Measurements from ENCODE around the gene JMJD1C. TPM values are rescaled to one million over a fixed set of nuclear protein-coding genes. Genes with fewer than 3 reads are reported as not detected.

Gene JMJD1C
- total and polyA plus RNA-seq, 12 donors: 14.4 to 70.4 (median 39.2) TPM

DNA sequence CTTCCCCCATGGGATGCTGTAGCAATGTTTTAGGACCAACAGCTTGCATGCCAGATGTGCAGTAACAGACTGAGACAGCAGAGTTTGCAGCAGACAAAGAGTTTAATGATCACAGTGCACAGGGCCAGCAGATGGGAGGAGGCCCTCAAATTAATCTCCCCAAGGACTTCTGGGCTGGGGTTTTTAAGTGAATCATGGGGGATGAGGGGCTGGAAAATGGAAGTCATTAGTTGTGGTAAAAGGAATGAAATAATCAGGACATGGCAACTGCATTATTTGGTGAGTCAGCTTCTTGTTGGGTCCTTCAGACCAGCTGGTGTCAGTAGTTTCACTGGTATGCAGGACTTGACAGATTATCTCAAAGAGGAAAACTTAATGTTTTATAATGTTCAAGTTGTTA lies 345.2 kb downstream of the JMJD1C start:
- Histone ChIP-seq H3K27ac (peak overlapping the region in 5 of 10 donors; percentile 44 to 58 (median 53)), H3K9me3 (no peaks in the 10 kb centered on the region), H3K4me3 (no peak overlapping the region), H3K27me3 (no peaks in the 10 kb centered on the region), H3K36me3 (no peaks in the 10 kb centered on the region), H3K4me1 (peaks cover 3 to 19% (median 15%) of the 10 kb centered on the region in 9 donors)
- TF ChIP-seq, protein P1, sequence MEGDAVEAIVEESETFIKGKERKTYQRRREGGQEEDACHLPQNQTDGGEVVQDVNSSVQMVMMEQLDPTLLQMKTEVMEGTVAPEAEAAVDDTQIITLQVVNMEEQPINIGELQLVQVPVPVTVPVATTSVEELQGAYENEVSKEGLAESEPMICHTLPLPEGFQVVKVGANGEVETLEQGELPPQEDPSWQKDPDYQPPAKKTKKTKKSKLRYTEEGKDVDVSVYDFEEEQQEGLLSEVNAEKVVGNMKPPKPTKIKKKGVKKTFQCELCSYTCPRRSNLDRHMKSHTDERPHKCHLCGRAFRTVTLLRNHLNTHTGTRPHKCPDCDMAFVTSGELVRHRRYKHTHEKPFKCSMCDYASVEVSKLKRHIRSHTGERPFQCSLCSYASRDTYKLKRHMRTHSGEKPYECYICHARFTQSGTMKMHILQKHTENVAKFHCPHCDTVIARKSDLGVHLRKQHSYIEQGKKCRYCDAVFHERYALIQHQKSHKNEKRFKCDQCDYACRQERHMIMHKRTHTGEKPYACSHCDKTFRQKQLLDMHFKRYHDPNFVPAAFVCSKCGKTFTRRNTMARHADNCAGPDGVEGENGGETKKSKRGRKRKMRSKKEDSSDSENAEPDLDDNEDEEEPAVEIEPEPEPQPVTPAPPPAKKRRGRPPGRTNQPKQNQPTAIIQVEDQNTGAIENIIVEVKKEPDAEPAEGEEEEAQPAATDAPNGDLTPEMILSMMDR (IDR thresholded peaks at IDR 0.05): no peak
- intact Hi-C loops (cut with DNase I): loop anchor here in 1 of 10 donors (1.0 kb wide), 1 partner anchor 10 kb away; no protein-coding TSS in a partner anchor
- peak in 1 of 2 donors; percentile 15 for DNase-seq
- peak in 6 of 8 donors; percentile 20 to 76 (median 40) for ATAC-seq

DNA sequence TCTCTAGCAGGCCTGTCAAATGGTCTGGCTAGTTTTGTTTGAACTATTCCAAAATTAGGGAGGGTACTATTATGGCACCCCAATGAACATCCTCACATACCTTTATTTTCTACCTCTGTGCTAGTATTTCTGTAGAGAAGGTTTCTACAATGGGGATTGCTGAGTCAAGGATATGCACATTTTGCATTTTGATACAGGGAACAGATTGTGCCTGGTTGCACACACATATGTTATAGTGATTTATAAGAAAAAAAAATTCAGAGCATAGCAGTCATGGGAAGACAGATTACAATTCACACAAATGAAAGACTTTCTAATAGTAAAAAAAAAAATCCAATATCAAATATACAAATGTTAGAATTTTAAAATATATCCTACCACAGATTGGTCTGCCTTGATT lies 346.7 kb downstream of the JMJD1C start:
- H3K4me3 ChIP-seq: no peak overlapping the region
- TF ChIP-seq, protein P1 (IDR thresholded peaks at IDR 0.05): no peak
- H3K36me3 ChIP-seq: no peaks in the 10 kb centered on the region
- H3K27me3 ChIP-seq: no peaks in the 10 kb centered on the region
- ATAC-seq (no peak), DNase-seq (no peak)
- intact Hi-C loops (cut with DNase I): no loop called here
- H3K4me1 ChIP-seq: peaks cover 3 to 34% (median 29%) of the 10 kb centered on the region in 9 donors
- H3K9me3 ChIP-seq: no peaks in the 10 kb centered on the region
- no peak overlapping the region for H3K27ac ChIP-seq

Small RNA genes lying within 50 kb of the gene (microRNA-seq; reads per million reads assigned to microRNA genes)
- 103 to 122 reads per million in 2 donors for gene MIR1296

Other genes starting within 250 kb of the JMJD1C start
- gene REEP3, start 55.4 kb upstream of the JMJD1C start, total RNA-seq: 10 to 100 TPM; 12.3 to 27.7 (median 18.1) TPM
- gene REEP3, start 55.4 kb upstream of the JMJD1C start, polyA plus RNA-seq: 10 to 100 TPM in 1 of 2 donors, 1 to 10 TPM in 1; 9.9 to 13.7 TPM

Measured in heart right ventricle (tissue), 16 donors.